ENCODE measurements around the gene G6PC1.
A peak's percentile ranks its signal among the peaks of the same experiment; 100 is the strongest.
"Not testable (repeated sequence)": the region's sequence is repeated elsewhere in the genome, so short reads cannot be mapped to it uniquely, and the experiment has no call there.

The G6PC1 gene

DNA sequence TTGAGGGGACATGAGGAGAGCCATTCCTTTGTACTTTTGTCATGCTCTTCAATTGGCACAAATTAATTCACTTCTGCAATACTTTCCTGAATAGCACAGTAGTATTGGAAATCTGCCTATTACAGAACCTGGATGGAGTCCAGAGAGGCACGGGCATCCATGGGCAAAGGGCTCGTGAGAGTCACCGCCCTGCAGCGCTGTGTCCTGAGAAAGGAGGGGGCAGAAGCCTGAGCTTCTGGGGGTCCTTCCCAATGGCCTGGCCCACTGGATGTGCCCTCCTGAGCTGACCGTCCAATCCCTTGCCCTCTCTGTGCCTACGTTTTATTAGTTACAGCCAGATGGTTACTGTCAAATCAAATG lies 3.5 kb downstream of the G6PC1 start:
- DNase-seq: no peak

DNA sequence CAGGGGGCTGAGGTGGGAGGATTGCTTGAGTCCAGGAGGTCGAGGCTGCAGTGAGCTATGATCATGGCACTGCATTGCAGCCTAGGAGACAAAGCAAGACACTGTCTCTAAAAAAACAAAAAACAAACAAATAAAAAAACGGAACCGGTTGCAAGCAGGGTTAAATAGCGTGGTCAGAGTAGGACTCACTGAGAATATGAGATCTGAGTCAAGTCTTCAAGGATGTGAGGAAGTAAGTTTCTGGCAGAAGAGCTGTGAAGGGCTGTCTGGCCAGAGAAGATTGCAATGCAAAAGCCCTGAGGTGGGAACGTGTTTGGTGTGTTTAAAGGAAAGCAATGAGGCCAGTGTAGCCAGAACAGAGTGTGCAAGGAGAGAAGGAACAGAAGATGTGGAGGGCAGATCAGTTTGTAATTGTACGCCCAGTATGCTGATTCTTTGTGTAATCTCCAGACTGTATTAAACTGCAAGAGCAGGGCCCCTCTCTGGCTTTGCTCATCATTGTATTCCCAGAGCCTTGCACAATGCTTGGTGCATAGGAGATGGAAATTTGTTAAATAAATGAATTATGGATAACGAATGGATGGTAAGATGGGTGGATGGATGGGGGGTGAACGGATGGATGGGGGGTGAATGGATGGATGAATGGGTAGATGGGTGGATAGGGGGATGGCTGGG lies 6.3 kb downstream of the G6PC1 start:
- DNase-seq: no peak

DNA sequence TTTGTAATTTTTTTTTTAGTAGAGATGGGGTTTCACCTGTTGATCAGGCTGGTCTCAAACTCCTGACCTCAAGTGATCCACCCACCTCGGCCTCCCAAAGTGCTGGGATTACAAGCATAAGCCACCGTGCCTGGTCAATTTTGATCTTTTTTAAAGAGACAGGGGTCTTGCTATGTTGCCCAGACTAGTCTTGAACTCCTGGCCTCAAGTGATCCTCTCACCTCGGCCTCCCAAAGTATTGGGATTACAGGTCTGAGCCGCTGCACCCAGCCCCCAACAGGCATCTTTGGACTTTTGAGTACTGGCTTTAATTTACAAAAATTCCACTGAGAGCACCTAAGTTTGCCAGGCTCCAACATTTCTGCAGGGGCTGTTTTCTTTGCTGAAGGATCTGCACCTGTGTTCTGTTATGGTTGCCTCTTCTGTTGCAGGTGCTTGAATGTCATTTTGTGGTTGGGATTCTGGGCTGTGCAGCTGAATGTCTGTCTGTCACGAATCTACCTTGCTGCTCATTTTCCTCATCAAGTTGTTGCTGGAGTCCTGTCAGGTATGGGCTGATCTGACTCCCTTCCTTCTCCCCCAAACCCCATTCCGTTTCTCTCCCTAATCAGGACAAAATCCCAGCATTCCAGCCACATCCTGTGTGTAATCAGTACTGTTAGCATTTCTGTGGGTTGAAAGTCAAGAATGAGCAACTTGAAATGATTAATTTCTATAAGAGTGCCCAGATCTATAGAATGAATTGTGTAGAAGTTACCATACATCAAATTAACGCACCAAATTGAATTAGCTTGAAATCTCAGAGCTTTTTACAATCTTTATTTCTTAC lies 8.5 kb downstream of the G6PC1 start:
- DNase-seq: no peak

DNA sequence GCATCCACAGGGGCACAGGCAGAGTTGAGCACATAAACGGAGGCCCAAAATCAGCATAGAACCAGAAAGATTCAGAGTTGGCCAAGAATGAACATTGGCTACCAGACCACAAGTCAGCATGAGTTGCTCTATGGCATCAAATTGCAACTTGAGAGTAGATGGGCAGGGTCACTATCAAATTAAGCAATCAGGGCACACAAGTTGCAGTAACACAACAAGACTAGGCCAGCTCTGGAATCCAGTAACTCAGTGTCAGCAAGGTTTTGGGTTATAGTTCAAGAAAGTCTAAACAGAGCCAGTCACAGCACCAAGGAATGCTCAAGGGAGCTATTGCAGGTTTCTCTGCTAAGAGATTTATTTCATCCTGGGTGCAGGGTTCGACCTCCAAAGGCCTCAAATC lies 12.9 kb downstream of the G6PC1 start:
- no peak for DNase-seq

DNA sequence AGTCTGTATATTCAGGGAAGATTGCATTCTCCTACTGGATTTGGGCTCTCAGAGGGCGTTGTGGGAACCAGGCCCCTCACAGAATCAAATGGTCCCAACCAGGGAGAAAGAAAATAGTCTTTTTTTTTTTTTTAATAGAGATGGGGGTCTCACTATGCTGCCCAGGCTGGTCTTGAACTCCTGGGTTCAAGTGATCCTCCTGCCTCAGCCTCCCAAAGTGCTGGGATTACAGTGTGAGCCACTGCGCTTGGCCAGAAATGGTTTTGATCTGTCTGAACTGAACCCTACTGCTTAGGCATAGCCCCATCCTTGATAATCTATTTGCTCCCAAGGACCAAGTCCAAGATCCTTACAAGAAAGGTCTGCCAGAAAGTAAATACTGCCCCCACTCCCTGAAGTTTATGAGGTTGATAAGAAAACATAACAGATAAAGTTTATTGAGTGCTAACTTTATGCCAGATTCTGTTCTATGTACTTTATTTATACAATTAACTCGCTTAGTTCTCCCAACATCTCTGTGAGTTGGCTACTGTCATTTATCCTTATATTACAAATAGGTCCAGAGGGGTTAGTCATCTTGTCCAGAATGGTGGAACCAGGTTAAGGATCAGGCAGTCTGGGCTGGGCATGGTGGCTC lies 13.5 kb downstream of the G6PC1 start:
- DNase-seq: no peak

DNA sequence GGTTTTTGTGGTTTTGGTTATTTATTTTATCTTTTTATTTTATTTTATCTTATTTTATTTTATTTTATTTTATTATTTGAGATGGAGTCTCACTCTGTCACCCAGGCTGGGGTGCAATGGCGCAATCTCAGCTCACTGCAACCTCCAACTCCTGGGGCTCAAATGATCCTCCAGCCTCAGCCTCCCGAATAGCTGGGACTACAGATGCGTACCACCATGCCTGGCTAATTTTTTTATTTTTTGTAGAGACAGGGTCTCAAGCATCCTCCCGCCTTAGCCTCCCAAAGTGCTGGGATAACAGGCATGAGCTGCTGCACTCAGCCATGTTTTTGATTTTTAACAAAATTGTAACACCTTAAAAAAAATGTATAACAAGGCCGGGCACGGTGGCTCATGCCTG lies 14.7 kb downstream of the G6PC1 start:
- not testable (repeated sequence) for DNase-seq

DNA sequence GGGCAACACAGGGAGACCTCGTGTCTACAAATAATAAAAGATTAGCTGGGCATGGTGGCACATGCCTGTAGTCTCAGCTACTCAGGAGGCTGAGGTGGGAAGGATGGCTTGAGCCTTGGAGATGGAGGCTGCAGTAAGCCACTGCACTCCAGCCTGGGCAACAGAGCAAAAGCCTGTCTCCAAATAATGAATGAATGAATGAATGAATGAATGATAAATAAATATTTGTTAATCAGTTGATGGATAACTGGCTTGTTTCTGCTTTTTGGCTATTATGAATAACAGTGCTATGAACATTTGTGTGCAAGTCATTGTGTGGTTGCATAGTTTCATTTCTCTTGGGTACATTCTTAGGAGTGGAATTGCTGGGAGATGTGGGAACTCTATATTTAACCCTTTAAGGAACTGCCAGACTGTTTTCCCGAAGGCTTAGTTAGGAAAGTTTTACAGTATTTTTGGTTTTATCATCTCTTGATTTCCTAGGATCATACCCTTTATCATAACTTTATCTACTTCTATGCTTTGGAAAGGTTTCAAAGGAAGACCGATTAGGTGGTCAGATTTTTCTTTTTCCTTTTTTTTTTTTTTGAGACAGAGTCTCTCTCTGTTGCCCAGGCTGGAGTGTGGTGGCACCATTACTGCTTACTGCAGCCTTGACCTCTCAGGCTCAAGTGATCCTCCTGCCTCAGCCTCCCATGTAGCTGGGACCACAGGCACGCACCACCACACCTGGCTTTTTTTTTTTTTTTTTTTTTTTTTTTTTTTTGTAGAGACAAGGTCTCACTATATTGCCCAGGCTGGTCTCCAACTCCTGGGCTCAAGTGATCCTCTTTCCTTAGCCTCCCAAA lies 16.0 kb downstream of the G6PC1 start:
- DNase-seq: not testable (repeated sequence)

DNA sequence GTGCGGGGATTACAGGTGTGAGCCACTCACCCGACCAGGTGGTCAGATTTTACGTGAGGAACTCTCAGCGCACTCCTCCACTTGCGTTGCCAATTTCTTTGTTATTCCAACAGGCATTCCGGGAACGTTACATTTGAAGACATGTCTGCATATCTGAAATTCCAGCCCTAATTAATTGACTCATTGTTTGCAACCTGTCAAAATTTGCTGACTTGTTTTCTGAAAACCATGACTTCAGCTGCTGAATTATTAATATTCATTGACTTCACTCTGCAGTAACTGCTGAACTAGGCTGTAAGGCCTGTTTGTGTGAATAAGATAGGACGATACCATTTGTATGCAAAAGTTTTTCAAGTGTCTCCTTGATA lies 16.6 kb downstream of the G6PC1 start:
- no peak for DNase-seq

DNA sequence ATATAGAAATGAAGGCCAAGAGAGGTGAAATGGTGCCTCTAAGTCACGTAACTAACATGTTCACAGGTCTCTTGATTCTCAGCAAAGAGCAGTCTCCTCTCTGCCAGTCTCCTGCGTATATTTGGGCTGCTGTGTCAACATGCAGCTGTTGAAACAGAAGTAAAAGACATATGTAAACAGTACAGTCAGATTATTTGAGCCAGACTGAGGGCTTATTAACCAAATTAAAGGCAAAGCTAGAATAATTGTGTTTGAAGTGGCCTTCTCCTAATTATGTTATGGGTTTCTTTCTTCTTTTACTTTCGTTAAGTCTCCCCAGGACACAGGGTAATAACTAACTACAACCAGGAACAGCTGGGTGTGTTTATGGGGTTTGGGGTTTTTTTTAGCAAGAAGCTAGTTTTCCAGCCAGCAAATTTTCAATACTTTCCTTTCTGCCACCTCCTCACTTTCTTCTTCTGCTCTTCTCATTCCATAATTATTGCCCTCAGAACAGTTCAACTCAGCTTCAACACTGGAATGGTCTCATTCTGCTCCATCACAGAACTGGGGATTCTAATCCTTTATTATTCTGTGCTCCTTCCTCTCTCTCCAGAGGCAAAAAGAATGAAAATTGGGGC lies 18.4 kb downstream of the G6PC1 start:
- peak; percentile 79 for DNase-seq

DNA sequence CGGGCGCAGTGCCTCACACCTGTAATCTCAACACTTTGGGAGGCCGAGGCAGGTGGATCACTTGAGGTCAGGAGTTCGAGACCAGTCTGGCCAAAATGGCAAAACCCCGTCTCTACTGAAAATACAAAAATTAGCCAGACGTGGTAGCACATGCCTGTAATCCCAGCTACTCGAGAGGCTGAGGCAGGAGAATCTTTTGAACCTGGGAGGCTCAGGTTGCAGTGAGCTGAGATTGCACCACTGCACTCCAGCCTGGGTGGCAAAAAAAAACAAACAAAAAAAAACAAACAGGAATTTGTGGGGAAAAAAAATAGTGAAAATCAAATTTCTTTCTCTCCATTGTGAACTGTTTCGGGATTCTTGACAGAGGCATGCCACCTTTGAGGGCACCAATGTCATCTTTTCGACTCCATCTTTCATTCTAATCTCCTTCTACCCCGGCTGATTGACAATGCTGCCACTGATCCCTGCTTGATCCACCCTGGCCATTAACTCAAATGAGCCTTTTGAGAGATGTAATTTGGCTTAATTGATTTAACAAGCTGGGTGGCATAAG lies 19.0 kb downstream of the G6PC1 start:
- DNase-seq: not testable (repeated sequence)

DNA sequence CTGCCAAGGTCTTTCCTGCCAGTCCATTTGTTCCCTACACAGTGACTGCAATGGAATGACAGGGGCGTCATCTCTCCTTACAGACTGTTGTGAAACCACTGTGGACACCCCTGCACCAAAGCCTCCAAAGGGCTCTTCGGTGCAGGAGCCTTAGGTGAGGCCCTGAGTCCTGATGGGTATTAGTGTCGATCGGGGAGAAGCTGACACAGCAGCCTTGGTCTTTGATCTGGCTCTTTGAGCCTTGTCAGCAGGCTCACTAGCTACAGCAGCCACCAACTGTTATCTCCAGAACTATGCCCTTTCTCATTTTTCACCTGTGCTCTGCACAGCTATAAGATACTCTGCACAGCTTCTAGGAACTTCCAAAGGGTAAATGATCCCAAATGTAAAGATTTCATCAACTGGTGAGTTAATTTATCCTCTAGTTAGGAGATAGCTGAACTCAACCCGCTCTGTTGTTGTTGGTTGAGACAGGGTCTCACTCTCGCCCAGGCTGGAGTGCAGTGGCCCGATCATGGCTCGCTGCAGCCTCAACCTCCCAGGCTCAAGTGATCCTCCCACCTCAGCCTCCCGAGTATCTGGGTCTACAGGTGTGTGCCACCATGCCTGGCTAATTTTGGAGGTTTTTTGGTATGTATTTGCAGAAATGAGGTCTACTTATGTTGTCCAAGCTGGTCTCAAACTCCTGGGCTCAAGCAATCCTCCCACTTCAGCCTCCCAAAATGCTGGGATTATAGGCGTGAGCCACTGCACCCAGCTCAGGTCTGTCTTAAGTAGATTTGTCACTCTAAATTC lies 19.7 kb downstream of the G6PC1 start:
- no peak for DNase-seq

DNA sequence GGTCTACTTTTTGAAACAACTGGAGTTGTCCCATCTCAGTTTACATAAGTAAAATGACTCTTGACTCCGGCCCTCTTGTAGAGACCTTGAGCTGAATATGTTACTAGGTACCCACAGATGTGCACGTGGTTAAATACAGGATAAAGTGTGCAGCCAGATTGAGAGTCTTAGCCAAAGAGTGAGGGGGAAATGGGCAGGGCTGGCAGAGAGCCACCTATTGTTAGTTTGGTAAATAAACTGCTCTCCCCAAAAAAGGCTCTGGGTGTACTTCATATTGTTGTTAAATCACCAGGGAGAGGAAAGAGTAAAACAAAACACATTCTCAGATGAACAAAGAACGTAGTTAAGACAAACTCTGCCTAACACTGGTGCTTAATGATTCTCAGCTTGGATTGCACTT lies 20.3 kb downstream of the G6PC1 start:
- peak; percentile 32 for DNase-seq

DNA sequence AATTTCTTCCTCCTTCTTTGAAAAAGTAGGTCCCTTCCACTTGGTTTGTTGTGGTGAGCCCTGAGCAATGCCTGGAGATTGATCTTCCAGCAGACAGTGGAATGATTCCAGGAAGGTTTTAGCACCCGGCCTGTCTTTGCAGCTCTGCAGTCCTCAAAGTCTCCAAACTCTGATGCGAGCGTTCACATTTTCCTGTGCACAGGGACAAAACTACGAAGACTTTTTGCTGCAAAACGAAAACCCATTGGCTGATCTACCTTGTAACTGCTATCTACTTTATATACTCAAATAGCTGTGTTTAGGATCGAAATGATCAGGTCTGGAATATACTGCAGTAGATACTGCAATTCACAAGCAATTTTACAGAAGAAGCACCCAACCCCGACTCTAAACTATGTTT lies 21.7 kb downstream of the G6PC1 start:
- no peak for DNase-seq

DNA sequence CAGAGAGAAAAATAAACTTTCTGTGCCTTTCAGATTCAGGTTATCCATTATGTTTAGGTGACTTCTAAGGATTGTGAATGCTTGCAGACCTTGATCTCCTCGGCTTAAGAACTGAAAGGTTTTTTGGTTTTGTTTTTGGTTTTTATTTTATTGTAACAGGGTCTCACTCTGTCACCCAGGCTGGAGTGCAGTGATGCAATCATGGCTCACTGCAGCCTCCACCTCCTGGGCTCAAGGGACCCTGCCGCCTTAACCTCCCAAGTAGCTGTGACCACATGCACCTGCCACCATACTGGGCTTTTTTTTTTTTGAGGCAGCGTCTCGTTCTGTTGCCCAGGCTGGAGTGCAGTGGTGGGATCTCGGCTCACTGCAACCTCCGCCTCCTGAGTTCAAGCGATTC lies 22.9 kb downstream of the G6PC1 start:
- not testable (repeated sequence) for DNase-seq

DNA sequence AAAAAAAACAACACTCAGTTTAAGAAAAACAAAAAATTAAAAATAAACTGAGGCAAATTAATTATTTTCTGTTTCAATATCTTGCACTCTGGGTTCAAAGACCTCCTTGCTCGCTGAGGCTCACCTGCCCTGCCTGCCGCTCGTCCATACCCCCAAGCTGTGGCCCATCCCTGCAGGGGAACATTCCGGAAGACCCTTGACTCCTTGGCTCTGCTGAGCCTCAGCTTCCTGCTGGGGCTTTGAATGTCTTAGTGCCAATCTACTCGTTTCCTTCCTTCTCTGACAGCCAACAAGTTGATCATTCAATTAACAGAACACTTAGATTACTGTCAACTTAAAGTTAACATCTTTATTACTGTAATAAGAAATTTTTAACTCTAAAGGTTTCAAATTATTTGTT lies 24.3 kb downstream of the G6PC1 start:
- no peak for DNase-seq

DNA sequence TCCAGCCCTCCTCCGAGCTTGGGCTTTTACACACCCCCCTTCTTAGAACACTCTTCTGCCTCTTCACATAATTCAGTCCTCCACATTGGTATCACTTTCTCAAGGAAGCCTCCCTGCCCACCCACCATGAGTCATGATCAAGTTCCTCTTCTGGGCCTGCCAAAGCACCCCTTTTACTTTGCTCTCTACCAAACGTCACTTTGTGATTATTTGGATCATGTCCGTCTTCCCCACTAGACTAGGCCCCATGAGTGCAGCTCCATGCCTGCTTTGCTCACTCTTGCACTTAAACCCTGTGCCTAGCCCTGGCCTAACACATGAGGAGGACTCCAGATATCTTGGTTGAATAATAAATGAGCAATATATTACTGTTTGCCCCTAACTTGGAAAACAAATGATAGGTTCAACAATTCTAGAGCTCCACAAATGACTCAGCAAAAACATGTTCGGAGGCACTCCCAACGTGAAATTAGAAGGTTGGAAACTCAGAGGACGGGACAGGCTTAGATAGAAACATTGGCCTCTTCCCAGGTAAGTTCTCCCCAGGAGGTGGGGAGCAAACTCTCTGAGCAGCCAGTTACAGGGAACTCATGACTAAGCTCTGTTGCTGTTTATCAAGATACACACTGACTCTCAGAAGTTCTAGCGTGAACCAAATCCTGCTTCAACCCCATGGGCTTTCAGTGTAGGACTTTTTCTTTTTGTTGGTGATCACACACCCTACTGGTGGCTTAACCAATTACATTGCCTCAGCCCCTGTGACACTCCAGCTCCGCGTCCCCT lies 28.3 kb downstream of the G6PC1 start:
- peak; percentile 16 for DNase-seq

DNA sequence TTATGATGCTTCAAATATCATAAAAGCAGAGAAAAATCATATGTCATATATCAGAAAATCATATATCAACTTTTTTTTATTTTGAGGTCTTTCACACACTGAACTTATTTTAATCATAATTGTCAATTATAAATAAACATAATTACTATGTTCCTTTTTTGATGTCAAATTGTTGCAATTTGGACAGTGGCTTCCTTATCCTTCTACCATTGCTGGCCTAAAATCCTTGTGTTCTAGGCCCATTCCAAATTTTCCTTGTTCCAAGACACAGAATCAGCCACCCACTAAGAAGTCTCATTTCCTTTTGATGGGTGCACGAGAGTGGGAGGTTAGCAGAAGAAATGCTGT lies 28.9 kb downstream of the G6PC1 start:
- DNase-seq: no peak

DNA sequence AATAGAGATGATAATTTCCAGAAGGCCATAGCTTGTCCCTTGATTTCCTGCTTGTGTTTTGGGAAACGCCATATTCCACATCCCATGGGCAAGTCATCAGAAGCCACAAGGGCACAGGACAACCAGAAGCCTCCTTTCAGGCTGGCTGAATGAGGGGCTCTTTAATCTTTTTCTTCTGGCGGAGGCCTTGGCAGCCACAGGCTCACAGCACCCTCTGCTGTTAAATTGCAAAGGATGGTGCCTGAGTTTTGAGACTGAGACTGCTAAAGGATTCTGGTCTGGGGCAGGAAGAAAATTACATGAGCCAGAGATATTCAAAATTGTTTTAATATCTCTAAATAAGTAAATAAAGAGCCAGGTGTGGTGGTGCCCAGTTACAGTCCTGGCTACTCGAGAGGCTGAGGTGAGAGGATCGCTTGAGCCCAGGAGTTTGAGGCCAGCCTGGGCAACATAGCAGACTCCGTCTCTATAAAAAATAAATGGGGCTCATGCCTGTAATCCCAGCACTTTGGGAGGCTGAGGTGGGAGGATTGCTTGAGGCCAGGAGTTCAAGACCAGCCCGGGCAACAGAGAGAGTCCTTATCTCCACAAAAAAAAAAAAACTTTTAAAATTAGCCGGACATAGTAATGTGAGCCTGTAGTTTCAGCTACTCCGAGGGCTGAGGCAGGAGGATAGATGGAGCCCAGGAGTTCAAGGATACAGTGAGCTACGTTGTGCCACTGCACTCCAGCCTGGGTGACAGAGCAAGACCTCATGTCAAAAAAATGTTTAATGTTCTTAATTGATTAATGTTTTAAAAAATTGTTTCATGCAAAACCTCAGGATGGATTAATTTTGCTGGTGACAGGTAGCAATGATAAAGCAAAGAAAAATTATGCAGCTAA lies 37.4 kb downstream of the G6PC1 start:
- peak; percentile 45 for DNase-seq

DNA sequence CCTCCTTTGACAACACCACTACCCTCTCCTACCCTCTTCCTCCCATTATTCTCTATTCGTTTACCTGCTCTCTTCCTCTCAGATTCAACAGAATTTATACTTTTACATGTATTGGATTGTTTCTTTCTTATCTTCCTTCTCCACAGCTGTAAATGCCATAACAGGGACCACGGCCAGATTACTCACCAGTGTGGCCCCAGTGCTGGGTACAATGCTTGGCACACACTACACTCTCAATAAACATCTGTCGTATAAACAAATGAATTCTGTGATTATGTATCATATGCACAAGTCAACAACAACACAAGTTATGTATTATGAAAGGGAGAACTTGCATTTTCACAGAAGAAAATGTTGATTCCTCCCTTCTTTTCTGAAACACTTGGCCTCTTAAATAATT lies 43.6 kb downstream of the G6PC1 start:
- DNase-seq: no peak

DNA sequence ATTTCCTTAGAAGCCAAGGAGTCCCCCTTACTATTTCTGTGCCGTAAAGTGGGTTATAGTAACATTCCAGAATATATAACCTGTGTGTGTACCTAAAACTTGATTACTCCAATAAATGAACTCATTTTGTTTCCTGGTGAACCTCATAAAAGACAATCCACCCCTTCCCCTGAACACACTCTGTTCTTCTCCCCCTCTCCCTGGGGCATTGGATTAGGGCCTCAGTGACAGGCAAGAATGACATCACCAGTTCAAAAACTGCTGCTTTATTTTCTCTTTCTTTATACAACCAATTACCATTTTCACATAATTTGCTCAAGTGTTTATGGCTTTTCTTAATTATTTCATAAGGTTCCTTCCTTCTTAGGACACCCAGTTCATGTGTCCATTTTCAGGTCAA lies 46.2 kb downstream of the G6PC1 start:
- DNase-seq: no peak

All from DMS153 (cell line).